Measurements from ENCODE around the gene EEF1AKMT3. TPM values are rescaled to one million over a fixed set of nuclear protein-coding genes. Genes with fewer than 3 reads are reported as not detected.

The EEF1AKMT3 gene
- total and polyA plus RNA-seq, 2 donors: 1.3 to 2.4 TPM

DNA sequence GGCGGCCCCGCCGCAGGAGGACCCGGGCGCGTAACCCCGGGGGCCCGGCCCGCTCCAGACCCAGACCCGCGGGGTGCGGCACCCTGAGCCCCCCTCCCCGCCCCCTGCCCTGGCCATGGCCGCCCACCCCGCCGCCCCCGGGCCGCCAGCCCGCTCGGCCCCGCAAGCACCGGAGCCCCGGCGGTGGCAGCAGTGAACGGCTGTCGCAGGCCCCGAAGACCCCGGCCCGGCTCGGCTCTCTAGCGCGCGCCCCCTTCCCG lies 17.3 kb upstream of the EEF1AKMT3 start:
- peaks cover 0 to 2% of the 10 kb centered on the region in 2 donors for H3K9me3 ChIP-seq (ENCODE audit: control insufficient read depth in 2 of 2, insufficient read depth in 1 of 2, low read length in 1 of 2)
- no peak for DNase-seq (ENCODE audit: low read depth in 6 of 9, low spot score in 9 of 9)
- peaks cover 2 to 14% of the 10 kb centered on the region in 2 donors for H3K27me3 ChIP-seq (ENCODE audit: control insufficient read depth in 2 of 2, insufficient read depth in 1 of 2, low read length in 1 of 2)
- peaks cover 28 to 55% of the 10 kb centered on the region in 2 donors for H3K4me1 ChIP-seq (ENCODE audit: control insufficient read depth in 2 of 2, insufficient read depth in 2 of 2, low read length in 2 of 2)
- H3K4me3 ChIP-seq (ENCODE audit: low read length in 2 of 2): peak overlapping the region; percentile 22 to 88
- H3K27ac ChIP-seq (ENCODE audit: low read depth in 1 of 2, low read length in 1 of 2): peak overlapping the region in 1 of 2 donors; percentile 81
- peaks cover 16 to 26% of the 10 kb centered on the region in 2 donors for H3K36me3 ChIP-seq (ENCODE audit: control insufficient read depth in 2 of 2, insufficient read depth in 2 of 2, low read length in 1 of 2)
- WGBS: 1% methylated on average over 34 of the region's 34 CpGs

GRCh38 chr12:57755454-57756372 lies 16.7 kb upstream of the EEF1AKMT3 start:
- Histone ChIP-seq H3K27ac (ENCODE audit: low read depth in 1 of 2, low read length in 1 of 2) (peak overlapping the region in 1 of 2 donors; percentile 56), H3K9me3 (ENCODE audit: control insufficient read depth in 2 of 2, insufficient read depth in 1 of 2, low read length in 1 of 2) (peaks cover 0 to 2% of the 10 kb centered on the region in 2 donors), H3K27me3 (ENCODE audit: control insufficient read depth in 2 of 2, insufficient read depth in 1 of 2, low read length in 1 of 2) (peaks cover 2 to 14% of the 10 kb centered on the region in 2 donors), H3K4me1 (ENCODE audit: control insufficient read depth in 2 of 2, insufficient read depth in 2 of 2, low read length in 2 of 2) (peaks cover 28 to 51% of the 10 kb centered on the region in 2 donors), H3K4me3 (ENCODE audit: low read length in 2 of 2) (peak overlapping the region; percentile 52 to 88), H3K36me3 (ENCODE audit: control insufficient read depth in 2 of 2, insufficient read depth in 2 of 2, low read length in 1 of 2) (peaks cover 16 to 20% of the 10 kb centered on the region in 2 donors)
- peak in 1 of 9 donors; percentile 45 for DNase-seq (ENCODE audit: low read depth in 6 of 9, low spot score in 9 of 9)
- 1% methylated on average over 76 of the region's 76 CpGs for WGBS

DNA sequence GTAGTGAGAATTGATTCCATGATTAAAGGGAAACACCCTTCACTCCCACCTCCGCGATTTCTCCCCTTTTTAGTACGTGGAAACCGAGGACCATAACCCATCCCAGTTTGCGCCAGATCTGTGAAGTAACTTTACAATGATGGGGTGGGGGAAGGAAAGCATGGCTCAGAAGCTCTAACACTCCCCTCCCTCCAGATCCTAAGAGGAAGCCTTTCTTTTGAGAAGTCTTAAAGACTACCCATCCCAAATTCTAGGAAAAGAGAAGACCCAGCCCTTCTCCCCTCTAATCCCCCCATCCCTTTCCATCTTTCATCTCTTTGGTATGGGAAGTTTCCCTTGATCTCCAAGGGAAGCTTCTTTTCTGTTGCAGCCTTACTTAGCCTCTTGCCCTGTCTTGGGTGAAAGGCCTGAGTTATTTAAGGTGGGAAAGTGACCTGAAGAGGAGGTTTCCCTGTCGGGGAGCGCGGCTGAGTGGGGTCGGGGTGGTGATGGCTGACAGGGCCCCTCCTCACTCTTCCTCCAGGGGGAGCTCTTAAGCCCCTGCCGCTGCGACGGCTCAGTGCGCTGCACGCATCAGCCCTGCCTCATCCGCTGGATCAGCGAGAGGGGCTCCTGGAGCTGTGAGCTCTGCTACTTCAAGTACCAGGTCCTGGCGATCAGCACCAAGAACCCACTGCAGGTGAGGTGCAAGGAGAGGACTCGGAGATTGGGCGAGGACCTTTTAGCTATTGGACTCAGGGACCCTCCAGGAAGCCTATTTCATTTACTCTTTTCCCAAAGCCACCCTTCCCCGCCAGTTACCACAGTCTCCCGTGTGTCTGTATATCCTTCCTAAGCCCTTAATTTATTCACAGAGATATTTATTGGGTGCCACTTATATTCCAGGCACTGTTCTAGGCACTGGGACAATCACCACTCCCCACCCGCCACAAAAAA lies 15.7 kb upstream of the EEF1AKMT3 start:
- H3K4me3 ChIP-seq (ENCODE audit: low read length in 2 of 2): peak overlapping the region; percentile 52 to 88
- H3K9me3 ChIP-seq (ENCODE audit: control insufficient read depth in 2 of 2, insufficient read depth in 1 of 2, low read length in 1 of 2): peaks cover 0 to 2% of the 10 kb centered on the region in 2 donors
- no peak overlapping the region for H3K27ac ChIP-seq (ENCODE audit: low read depth in 1 of 2, low read length in 1 of 2)
- peaks cover 16 to 18% of the 10 kb centered on the region in 2 donors for H3K36me3 ChIP-seq (ENCODE audit: control insufficient read depth in 2 of 2, insufficient read depth in 2 of 2, low read length in 1 of 2)
- H3K4me1 ChIP-seq (ENCODE audit: control insufficient read depth in 2 of 2, insufficient read depth in 2 of 2, low read length in 2 of 2): peaks cover 24 to 41% of the 10 kb centered on the region in 2 donors
- peaks cover 2 to 14% of the 10 kb centered on the region in 2 donors for H3K27me3 ChIP-seq (ENCODE audit: control insufficient read depth in 2 of 2, insufficient read depth in 1 of 2, low read length in 1 of 2)
- 37% methylated on average over 22 of the region's 22 CpGs for WGBS
- peak in 4 of 9 donors; percentile 55 to 86 (median 78) for DNase-seq (ENCODE audit: low read depth in 6 of 9, low spot score in 9 of 9)

DNA sequence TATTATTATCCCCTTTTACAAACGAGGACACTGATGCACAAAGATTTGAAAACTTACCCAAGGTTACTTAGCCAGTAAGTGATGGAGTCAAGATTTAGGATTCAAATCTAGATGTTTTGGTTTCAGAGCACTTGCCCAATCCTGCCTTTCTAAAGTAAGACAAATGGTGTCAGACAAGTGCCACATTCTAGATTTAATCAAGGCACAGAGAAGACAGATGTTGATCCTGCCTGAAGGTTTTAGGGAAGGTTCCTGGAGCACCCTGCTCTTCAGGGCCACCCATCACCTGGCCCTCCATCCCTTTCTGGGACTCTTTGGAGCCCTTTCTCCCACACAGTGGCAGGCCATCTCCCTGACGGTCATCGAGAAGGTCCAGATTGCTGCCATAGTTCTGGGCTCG lies 14.6 kb upstream of the EEF1AKMT3 start:
- peaks cover 21 to 35% of the 10 kb centered on the region in 2 donors for H3K4me1 ChIP-seq (ENCODE audit: control insufficient read depth in 2 of 2, insufficient read depth in 2 of 2, low read length in 2 of 2)
- 98% methylated on average over 4 of the region's 4 CpGs for WGBS
- H3K9me3 ChIP-seq (ENCODE audit: control insufficient read depth in 2 of 2, insufficient read depth in 1 of 2, low read length in 1 of 2): peaks cover 0 to 2% of the 10 kb centered on the region in 2 donors
- H3K27ac ChIP-seq (ENCODE audit: low read depth in 1 of 2, low read length in 1 of 2): no peak overlapping the region
- H3K4me3 ChIP-seq (ENCODE audit: low read length in 2 of 2): no peak overlapping the region
- DNase-seq (ENCODE audit: low read depth in 6 of 9, low spot score in 9 of 9): no peak
- peaks cover 16 to 18% of the 10 kb centered on the region in 2 donors for H3K36me3 ChIP-seq (ENCODE audit: control insufficient read depth in 2 of 2, insufficient read depth in 2 of 2, low read length in 1 of 2)
- H3K27me3 ChIP-seq (ENCODE audit: control insufficient read depth in 2 of 2, insufficient read depth in 1 of 2, low read length in 1 of 2): peaks cover 2 to 16% of the 10 kb centered on the region in 2 donors

GRCh38 chr12:57758552-57759359 lies 13.7 kb upstream of the EEF1AKMT3 start:
- peaks cover 5 to 26% of the 10 kb centered on the region in 2 donors for H3K27me3 ChIP-seq (ENCODE audit: control insufficient read depth in 2 of 2, insufficient read depth in 1 of 2, low read length in 1 of 2)
- no peak overlapping the region for H3K27ac ChIP-seq (ENCODE audit: low read depth in 1 of 2, low read length in 1 of 2)
- peaks cover 15 to 25% of the 10 kb centered on the region in 2 donors for H3K4me1 ChIP-seq (ENCODE audit: control insufficient read depth in 2 of 2, insufficient read depth in 2 of 2, low read length in 2 of 2)
- WGBS: 98% methylated on average over 25 of the region's 25 CpGs
- no peak for DNase-seq (ENCODE audit: low read depth in 6 of 9, low spot score in 9 of 9)
- peaks cover 0 to 2% of the 10 kb centered on the region in 2 donors for H3K9me3 ChIP-seq (ENCODE audit: control insufficient read depth in 2 of 2, insufficient read depth in 1 of 2, low read length in 1 of 2)
- H3K4me3 ChIP-seq (ENCODE audit: low read length in 2 of 2): no peak overlapping the region
- peaks cover 16 to 18% of the 10 kb centered on the region in 2 donors for H3K36me3 ChIP-seq (ENCODE audit: control insufficient read depth in 2 of 2, insufficient read depth in 2 of 2, low read length in 1 of 2)

GRCh38 chr12:57759360-57759980 lies 12.9 kb upstream of the EEF1AKMT3 start:
- Histone ChIP-seq H3K27me3 (ENCODE audit: control insufficient read depth in 2 of 2, insufficient read depth in 1 of 2, low read length in 1 of 2) (peaks cover 12 to 33% of the 10 kb centered on the region in 2 donors), H3K9me3 (ENCODE audit: control insufficient read depth in 2 of 2, insufficient read depth in 1 of 2, low read length in 1 of 2) (peaks cover 0 to 2% of the 10 kb centered on the region in 2 donors), H3K4me1 (ENCODE audit: control insufficient read depth in 2 of 2, insufficient read depth in 2 of 2, low read length in 2 of 2) (peaks cover 10 to 20% of the 10 kb centered on the region in 2 donors), H3K36me3 (ENCODE audit: control insufficient read depth in 2 of 2, insufficient read depth in 2 of 2, low read length in 1 of 2) (peaks cover 16 to 18% of the 10 kb centered on the region in 2 donors), H3K4me3 (ENCODE audit: low read length in 2 of 2) (no peak overlapping the region), H3K27ac (ENCODE audit: low read depth in 1 of 2, low read length in 1 of 2) (no peak overlapping the region)
- DNase-seq (ENCODE audit: low read depth in 6 of 9, low spot score in 9 of 9): peak in 1 of 9 donors; percentile 61
- 42% methylated on average over 3 of the region's 3 CpGs for WGBS

DNA sequence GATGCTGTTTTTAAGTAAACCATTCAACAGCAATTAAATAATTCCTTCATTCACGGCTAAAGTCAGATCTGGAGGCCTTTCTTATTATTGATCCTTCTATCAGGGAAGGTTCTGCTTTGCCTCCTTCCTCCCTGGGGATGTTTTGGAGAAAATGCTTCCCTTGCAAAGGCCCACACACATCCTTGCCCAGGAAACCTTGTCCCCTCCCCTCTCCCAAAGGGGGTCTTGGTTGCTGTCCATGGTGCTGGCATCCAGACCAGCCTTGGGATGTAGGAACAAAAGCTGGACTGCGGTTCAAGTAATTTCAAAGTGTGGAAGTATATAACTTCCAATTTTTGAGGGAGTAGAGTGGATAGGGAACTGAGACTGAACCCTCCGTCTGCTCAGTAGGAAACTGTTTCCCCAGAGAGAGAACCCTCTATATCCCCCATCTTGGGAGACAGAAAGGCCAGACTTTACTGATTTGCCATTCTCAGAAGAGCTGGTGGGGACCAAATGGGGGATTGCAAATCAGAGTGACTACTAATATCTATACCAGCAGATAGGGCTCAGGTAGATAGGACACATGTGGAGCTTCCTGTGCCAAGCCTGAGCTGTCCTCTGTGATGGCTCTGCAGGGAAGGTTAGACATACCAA lies 11.9 kb upstream of the EEF1AKMT3 start:
- Histone ChIP-seq H3K4me1 (ENCODE audit: control insufficient read depth in 2 of 2, insufficient read depth in 2 of 2, low read length in 2 of 2) (peaks cover 12 to 27% of the 10 kb centered on the region in 2 donors), H3K4me3 (ENCODE audit: low read length in 2 of 2) (no peak overlapping the region), H3K9me3 (ENCODE audit: control insufficient read depth in 2 of 2, insufficient read depth in 1 of 2, low read length in 1 of 2) (peaks cover 0 to 10% of the 10 kb centered on the region in 2 donors), H3K27ac (ENCODE audit: low read depth in 1 of 2, low read length in 1 of 2) (no peak overlapping the region), H3K27me3 (ENCODE audit: control insufficient read depth in 2 of 2, insufficient read depth in 1 of 2, low read length in 1 of 2) (peaks cover 19 to 43% of the 10 kb centered on the region in 2 donors), H3K36me3 (ENCODE audit: control insufficient read depth in 2 of 2, insufficient read depth in 2 of 2, low read length in 1 of 2) (peaks cover 16 to 18% of the 10 kb centered on the region in 2 donors)
- WGBS: 97% methylated on average over 3 of the region's 3 CpGs
- DNase-seq (ENCODE audit: low read depth in 6 of 9, low spot score in 9 of 9): no peak
